HepG2 (cell line): ENCODE data around the gene FGF18. TPM values are rescaled to one million over a fixed set of nuclear protein-coding genes. Genes with fewer than 3 reads are reported as not detected.

Experiments
- ATAC-seq: fragments of 200-7000 bp; cut with Tn5 transposase; 3 replicates; pipeline ENCODE4 v1.9.1; 2020; ENCODE audit warnings: mild to moderate bottlenecking, moderate library complexity
- BruUV-seq: library from RNA; stranded (reverse); fragments of 400-500 nt; replicated peaks from 2 replicates; lab custom pipeline; 2021; lab: Mats Ljungman, UMichigan
- CTCF ChIA-PET: fragments of 300-600 bp; formaldehyde crosslinking; extraction: SDS; loops from one replicate; lab custom pipeline; 2021; ENCODE audit warnings: low total read pairs, inconsistent platforms, low intra/inter-chr PET ratio; lab: Yijun Ruan, JAX
- POLR2A ChIA-PET: fragments of 350-600 bp; sonication (Branson Sonifier 250); formaldehyde crosslinking; loops from one replicate; lab custom pipeline; 2020; ENCODE audit warnings: antibody characterized with exemption, inconsistent platforms; lab: Yijun Ruan, JAX
- DNase-seq: peaks from one replicate; pipeline ENCODE4 v3.0.0-alpha.2; 2015; ENCODE audit warnings: low spot score
- FAIRE-seq: peaks from 3 replicates; lab custom pipeline; 2011; peaks lifted over from hg19 to GRCh38; lab: Jason Lieb, UNC
- H2AFZ ChIP-seq: one replicate; pipeline ENCODE4 v1.6.1; 2011; ENCODE audit warnings: low read length, inconsistent platforms
- H3K27ac ChIP-seq: fragments of 300-600 bp; 3 replicates; pipeline ENCODE4 v1.8.0; 2011; ENCODE audit warnings: mixed run types, mild to moderate bottlenecking, mixed read lengths, low read length, inconsistent platforms; ENCODE audit not compliant: insufficient read depth; ENCODE audit errors: extremely low read length
- H3K27me3 ChIP-seq, 2 experiments: fragments of 200-600 bp in 1 of 2; 2 replicates in 1 of 2; 3 replicates in 1 of 2; pipeline versions ENCODE4 v1.6.0 to v1.8.0; 2011; ENCODE audit warnings: low read length in 2 of 2, mild to moderate bottlenecking in 2 of 2, moderate library complexity in 2 of 2, inconsistent platforms in 1 of 2; ENCODE audit not compliant: insufficient read depth in 2 of 2, control insufficient read depth in 1 of 2
- H3K36me3 ChIP-seq, 2 experiments: fragments of 200-600 bp in 1 of 2; replicated peaks in 1 of 2; 2 replicates in 1 of 2; 3 replicates in 1 of 2; pipeline versions ENCODE4 v1.5.1 to v1.8.0; 2011; ENCODE audit warnings: low read length in 2 of 2, inconsistent platforms in 1 of 2; ENCODE audit not compliant: insufficient read depth in 2 of 2, control insufficient read depth in 1 of 2
- H3K4me1 ChIP-seq: 2 replicates; pipeline ENCODE4 v1.5.1; 2012; ENCODE audit warnings: low read length, inconsistent platforms; ENCODE audit not compliant: insufficient read depth
- H3K4me2 ChIP-seq: 2 replicates; pipeline ENCODE4 v1.6.0; 2011; ENCODE audit warnings: low read depth, low read length, inconsistent platforms
- H3K4me3 ChIP-seq, 3 experiments: fragments of 200-600 bp in 1 of 3; sonication (generic), shearing (Covaris generic) in 1 of 3; replicated peaks in 1 of 3; 2 replicates each; pipeline ENCODE4 v1.5.1; 2011 to 2016; ENCODE audit warnings: low read length in 3 of 3, inconsistent platforms in 2 of 3, low read depth in 2 of 3, mild to moderate bottlenecking in 2 of 3, control low read depth in 1 of 3, mixed read lengths in 1 of 3; ENCODE audit not compliant: insufficient read depth in 1 of 3
- H3K79me2 ChIP-seq: one replicate; pipeline ENCODE4 v1.6.1; 2011; ENCODE audit warnings: low read length, inconsistent platforms; ENCODE audit not compliant: insufficient read depth
- H3K9ac ChIP-seq: 2 replicates; pipeline ENCODE4 v1.6.0; 2011; ENCODE audit warnings: mild to moderate bottlenecking, low read depth, low read length, inconsistent platforms; ENCODE audit not compliant: insufficient read depth
- H3K9me3 ChIP-seq: 2 replicates; pipeline ENCODE4 v1.5.1; 2012; ENCODE audit warnings: mild to moderate bottlenecking, low read length
- H4K20me1 ChIP-seq: 2 replicates; pipeline ENCODE4 v1.6.0; 2011; ENCODE audit warnings: inconsistent platforms, mild to moderate bottlenecking, low read length, moderate library complexity; ENCODE audit not compliant: insufficient read depth
- BRCA1 ChIP-seq: sonication (generic); formaldehyde crosslinking; IDR thresholded peaks from 2 replicates; pipeline ENCODE4 v1.4.0; 2020; ENCODE audit warnings: missing genetic modification reagents
- MED13 ChIP-seq: sonication (generic); formaldehyde crosslinking; IDR thresholded peaks from 2 replicates; pipeline ENCODE4 v1.5.0; 2020; ENCODE audit warnings: missing genetic modification reagents
- MED8 ChIP-seq: sonication (generic); formaldehyde crosslinking; IDR thresholded peaks from 2 replicates; pipeline ENCODE4 v1.8.1; 2023; ENCODE audit warnings: mild to moderate bottlenecking, missing genetic modification reagents; ENCODE audit not compliant: insufficient replicate concordance
- NR1H2 ChIP-seq: sonication (generic); formaldehyde crosslinking; IDR thresholded peaks from 2 replicates; pipeline ENCODE4 v1.8.1; 2022; ENCODE audit warnings: low read depth, missing genetic modification reagents, borderline replicate concordance
- POGZ ChIP-seq: sonication (generic); formaldehyde crosslinking; IDR thresholded peaks from 2 replicates; pipeline ENCODE4 v1.4.0; 2020; ENCODE audit warnings: mild to moderate bottlenecking, missing genetic modification reagents
- RBAK ChIP-seq: sonication (generic); formaldehyde crosslinking; IDR thresholded peaks from 2 replicates; pipeline ENCODE4 v1.5.1; 2020; ENCODE audit warnings: mild to moderate bottlenecking, missing genetic modification reagents
- SIX1 ChIP-seq: sonication (generic); formaldehyde crosslinking; IDR thresholded peaks from 2 replicates; pipeline ENCODE4 v1.4.0; 2020; ENCODE audit warnings: missing genetic modification reagents, borderline replicate concordance
- ZFYVE20 ChIP-seq: sonication (generic); formaldehyde crosslinking; IDR thresholded peaks from 2 replicates; pipeline ENCODE4 v1.8.0; 2023; ENCODE audit warnings: low read depth, mild to moderate bottlenecking, moderate library complexity, missing genetic modification reagents, borderline replicate concordance
- ZNF30 ChIP-seq: sonication (generic); formaldehyde crosslinking; IDR thresholded peaks from 2 replicates; pipeline ENCODE4 v1.5.0; 2020; ENCODE audit warnings: mild to moderate bottlenecking, missing genetic modification reagents
- ZNF367 ChIP-seq: sonication (generic); formaldehyde crosslinking; IDR thresholded peaks from 2 replicates; pipeline ENCODE4 v1.4.0; 2020; ENCODE audit warnings: missing genetic modification reagents, borderline replicate concordance
- WGBS: methylation state at CpG from one replicate; pipeline ENCODE4 v1.1.6; 2017; ENCODE audit warnings: low lambda C conversion rate; 5-methylcytosine and 5-hydroxymethylcytosine counted together
- in situ Hi-C: cut with HindIII; loops from 2 replicates; pipeline ENCODE4 v1.10.0; 2017; ENCODE audit warnings: low pct_unique_long_range_greater_than_20kb; ENCODE audit not compliant: extremely low pct_ligation_motif_present
- intact Hi-C: fragments of 100-400 bp; cut with micrococcal nuclease; formaldehyde crosslinking; loops from one replicate; pipeline ENCODE4 v1.10.0; 2022; ENCODE audit not compliant: unreplicated experiment
- polyA plus RNA-seq, 8 experiments: library from polyadenylated mRNA; depleted of rRNA in 3 of 8; stranded (reverse) in 7 of 8; unstranded in 1 of 8; fragments of >200 nt; fragmentation: Illumina TruSeq in 4 of 8; extraction: Trizol in 4 of 8; gene quantifications; 2 replicates each; pipeline versions ENCODE4 v1.2.1 to v1.2.3, GENCODE V29; 2011 to 2016; ENCODE audit warnings: low read depth in 4 of 8, missing spikeins in 1 of 8, mixed read lengths in 1 of 8; ENCODE audit not compliant: insufficient read depth in 1 of 8
- total RNA-seq, 5 experiments: library from RNA; depleted of rRNA; stranded (reverse); fragments of >200 nt; fragmentation: Illumina TruSeq; extraction: Trizol; gene quantifications; 2 replicates each; pipeline ENCODE4 v1.2.3, GENCODE V29; 2016; ENCODE audit warnings: low read depth in 1 of 5
- TF ChIP-seq, protein P1 (sequence below): IDR thresholded peaks from 2 replicates; pipeline ENCODE4 v1.6.1; 2016; ENCODE audit warnings: control low read depth
- TF ChIP-seq, protein P2 (sequence below): sonication (generic); formaldehyde crosslinking; IDR thresholded peaks from 2 replicates; pipeline ENCODE4 v1.5.0; 2020; ENCODE audit warnings: missing genetic modification reagents
- TF ChIP-seq, protein P3 (sequence below): IDR thresholded peaks from 2 replicates; pipeline ENCODE4 v1.4.0; 2020; ENCODE audit warnings: mild to moderate bottlenecking, missing genetic modification reagents
- TF ChIP-seq, protein P4 (sequence below): sonication (generic); formaldehyde crosslinking; IDR thresholded peaks from 2 replicates; pipeline ENCODE4 v1.4.0; 2020; ENCODE audit warnings: missing genetic modification reagents
- TF ChIP-seq, protein P5 (sequence below): sonication (generic); formaldehyde crosslinking; IDR thresholded peaks from 2 replicates; pipeline ENCODE4 v1.4.0; 2020; ENCODE audit warnings: missing genetic modification reagents

Gene FGF18
- total and polyA plus RNA-seq, 2 of the 13 experiments (the other 11 are each of a cell fraction or from before 2014, with no cell fraction given), result not detected

DNA sequence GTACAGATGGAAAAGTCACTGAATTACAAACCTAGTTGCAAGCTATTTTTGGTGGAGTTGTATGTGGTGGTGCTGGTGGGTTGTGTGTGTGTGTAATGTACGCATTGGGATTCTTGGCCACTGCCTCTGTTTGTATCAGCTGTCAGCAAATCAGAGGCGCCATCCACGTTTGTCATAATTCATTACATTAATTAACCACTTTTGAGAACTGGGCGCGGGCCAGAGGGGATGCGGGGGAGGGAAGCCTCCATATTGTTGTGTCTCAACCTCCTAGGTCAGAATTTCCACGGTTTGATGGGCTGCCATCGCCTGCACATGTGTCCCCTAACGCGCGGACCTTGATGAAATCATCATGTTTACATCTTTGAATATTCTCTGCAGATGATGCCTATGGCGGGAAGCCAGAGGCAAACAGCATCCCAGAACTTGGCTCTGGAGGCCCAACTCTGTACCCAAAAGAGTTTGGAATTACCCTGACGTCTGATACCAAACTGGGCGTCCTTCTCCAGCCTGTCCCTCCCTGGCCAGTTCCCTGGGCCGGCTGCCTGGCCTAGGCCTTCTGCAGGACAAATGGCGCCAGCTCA, 54.9 kb downstream of the FGF18 start:
- H3K4me3 ChIP-seq, result no peak overlapping the region
- no TSS peak for BruUV-seq
- in situ Hi-C loops, result no loop called here
- H3K4me1 ChIP-seq, result no peaks in the 10 kb centered on the region
- intact Hi-C loops, result no loop called here
- no peaks in the 10 kb centered on the region for H3K9me3 ChIP-seq
- H2AFZ ChIP-seq, result no peak overlapping the region
- TF ChIP-seq POGZ (CRISPR knock-in tag) (no peak), BRCA1 (CRISPR knock-in tag) (no peak), MED13 (CRISPR knock-in tag) (no peak), MED8 (CRISPR knock-in tag) (no peak), ZFYVE20 (CRISPR knock-in tag) (no peak), RBAK (CRISPR knock-in tag) (no peak), SIX1 (CRISPR knock-in tag) (no peak), NR1H2 (CRISPR knock-in tag) (no peak), ZNF367 (CRISPR knock-in tag) (no peak), ZNF30 (CRISPR knock-in tag) (no peak)
- TF ChIP-seq, protein P1, sequence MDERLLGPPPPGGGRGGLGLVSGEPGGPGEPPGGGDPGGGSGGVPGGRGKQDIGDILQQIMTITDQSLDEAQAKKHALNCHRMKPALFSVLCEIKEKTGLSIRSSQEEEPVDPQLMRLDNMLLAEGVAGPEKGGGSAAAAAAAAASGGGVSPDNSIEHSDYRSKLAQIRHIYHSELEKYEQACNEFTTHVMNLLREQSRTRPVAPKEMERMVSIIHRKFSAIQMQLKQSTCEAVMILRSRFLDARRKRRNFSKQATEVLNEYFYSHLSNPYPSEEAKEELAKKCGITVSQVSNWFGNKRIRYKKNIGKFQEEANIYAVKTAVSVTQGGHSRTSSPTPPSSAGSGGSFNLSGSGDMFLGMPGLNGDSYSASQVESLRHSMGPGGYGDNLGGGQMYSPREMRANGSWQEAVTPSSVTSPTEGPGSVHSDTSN (CRISPR knock-in tag), result no peak
- TF ChIP-seq, protein P2, sequence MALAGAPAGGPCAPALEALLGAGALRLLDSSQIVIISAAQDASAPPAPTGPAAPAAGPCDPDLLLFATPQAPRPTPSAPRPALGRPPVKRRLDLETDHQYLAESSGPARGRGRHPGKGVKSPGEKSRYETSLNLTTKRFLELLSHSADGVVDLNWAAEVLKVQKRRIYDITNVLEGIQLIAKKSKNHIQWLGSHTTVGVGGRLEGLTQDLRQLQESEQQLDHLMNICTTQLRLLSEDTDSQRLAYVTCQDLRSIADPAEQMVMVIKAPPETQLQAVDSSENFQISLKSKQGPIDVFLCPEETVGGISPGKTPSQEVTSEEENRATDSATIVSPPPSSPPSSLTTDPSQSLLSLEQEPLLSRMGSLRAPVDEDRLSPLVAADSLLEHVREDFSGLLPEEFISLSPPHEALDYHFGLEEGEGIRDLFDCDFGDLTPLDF (CRISPR knock-in tag), result no peak
- TF ChIP-seq, protein P3, sequence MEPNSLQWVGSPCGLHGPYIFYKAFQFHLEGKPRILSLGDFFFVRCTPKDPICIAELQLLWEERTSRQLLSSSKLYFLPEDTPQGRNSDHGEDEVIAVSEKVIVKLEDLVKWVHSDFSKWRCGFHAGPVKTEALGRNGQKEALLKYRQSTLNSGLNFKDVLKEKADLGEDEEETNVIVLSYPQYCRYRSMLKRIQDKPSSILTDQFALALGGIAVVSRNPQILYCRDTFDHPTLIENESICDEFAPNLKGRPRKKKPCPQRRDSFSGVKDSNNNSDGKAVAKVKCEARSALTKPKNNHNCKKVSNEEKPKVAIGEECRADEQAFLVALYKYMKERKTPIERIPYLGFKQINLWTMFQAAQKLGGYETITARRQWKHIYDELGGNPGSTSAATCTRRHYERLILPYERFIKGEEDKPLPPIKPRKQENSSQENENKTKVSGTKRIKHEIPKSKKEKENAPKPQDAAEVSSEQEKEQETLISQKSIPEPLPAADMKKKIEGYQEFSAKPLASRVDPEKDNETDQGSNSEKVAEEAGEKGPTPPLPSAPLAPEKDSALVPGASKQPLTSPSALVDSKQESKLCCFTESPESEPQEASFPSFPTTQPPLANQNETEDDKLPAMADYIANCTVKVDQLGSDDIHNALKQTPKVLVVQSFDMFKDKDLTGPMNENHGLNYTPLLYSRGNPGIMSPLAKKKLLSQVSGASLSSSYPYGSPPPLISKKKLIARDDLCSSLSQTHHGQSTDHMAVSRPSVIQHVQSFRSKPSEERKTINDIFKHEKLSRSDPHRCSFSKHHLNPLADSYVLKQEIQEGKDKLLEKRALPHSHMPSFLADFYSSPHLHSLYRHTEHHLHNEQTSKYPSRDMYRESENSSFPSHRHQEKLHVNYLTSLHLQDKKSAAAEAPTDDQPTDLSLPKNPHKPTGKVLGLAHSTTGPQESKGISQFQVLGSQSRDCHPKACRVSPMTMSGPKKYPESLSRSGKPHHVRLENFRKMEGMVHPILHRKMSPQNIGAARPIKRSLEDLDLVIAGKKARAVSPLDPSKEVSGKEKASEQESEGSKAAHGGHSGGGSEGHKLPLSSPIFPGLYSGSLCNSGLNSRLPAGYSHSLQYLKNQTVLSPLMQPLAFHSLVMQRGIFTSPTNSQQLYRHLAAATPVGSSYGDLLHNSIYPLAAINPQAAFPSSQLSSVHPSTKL, result no peak
- TF ChIP-seq, protein P4, sequence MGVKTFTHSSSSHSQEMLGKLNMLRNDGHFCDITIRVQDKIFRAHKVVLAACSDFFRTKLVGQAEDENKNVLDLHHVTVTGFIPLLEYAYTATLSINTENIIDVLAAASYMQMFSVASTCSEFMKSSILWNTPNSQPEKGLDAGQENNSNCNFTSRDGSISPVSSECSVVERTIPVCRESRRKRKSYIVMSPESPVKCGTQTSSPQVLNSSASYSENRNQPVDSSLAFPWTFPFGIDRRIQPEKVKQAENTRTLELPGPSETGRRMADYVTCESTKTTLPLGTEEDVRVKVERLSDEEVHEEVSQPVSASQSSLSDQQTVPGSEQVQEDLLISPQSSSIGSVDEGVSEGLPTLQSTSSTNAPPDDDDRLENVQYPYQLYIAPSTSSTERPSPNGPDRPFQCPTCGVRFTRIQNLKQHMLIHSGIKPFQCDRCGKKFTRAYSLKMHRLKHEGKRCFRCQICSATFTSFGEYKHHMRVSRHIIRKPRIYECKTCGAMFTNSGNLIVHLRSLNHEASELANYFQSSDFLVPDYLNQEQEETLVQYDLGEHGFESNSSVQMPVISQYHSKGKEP (CRISPR knock-in tag), result no peak
- TF ChIP-seq, protein P5, sequence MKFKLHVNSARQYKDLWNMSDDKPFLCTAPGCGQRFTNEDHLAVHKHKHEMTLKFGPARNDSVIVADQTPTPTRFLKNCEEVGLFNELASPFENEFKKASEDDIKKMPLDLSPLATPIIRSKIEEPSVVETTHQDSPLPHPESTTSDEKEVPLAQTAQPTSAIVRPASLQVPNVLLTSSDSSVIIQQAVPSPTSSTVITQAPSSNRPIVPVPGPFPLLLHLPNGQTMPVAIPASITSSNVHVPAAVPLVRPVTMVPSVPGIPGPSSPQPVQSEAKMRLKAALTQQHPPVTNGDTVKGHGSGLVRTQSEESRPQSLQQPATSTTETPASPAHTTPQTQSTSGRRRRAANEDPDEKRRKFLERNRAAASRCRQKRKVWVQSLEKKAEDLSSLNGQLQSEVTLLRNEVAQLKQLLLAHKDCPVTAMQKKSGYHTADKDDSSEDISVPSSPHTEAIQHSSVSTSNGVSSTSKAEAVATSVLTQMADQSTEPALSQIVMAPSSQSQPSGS, result no peak
- no peak for DNase-seq
- no peak for FAIRE-seq
- ChIA-PET POLR2A (no interaction called here), CTCF (no interaction called here)
- 60% methylated on average over 15 of the region's 16 CpGs for WGBS
- ATAC-seq, result no peak
- peaks cover 0 to 1% of the 10 kb centered on the region in 2 experiments; a peak in 2 of 5 replicates for H3K27me3 ChIP-seq
- no peaks in the 10 kb centered on the region for H3K36me3 ChIP-seq
- H3K4me2 ChIP-seq, result no peak overlapping the region
- H3K79me2 ChIP-seq, result no peaks in the 10 kb centered on the region
- no peaks in the 10 kb centered on the region for H4K20me1 ChIP-seq
- no peak overlapping the region for H3K27ac ChIP-seq
- no peak overlapping the region for H3K9ac ChIP-seq
